ENCODE measurements around the gene IGFBP5. TPM values are rescaled to one million over a fixed set of nuclear protein-coding genes. Genes with fewer than 3 reads are reported as not detected.

Gene IGFBP5
- total RNA-seq, 2 experiments from 2014 or later: not detected

GRCh38 chr2:216635701-216636550, 59.4 kb downstream of the IGFBP5 start:
- Mint-ChIP-seq H3K9me3 (no peaks in the 10 kb centered on the region), H3K27me3 (peaks cover 81% of the 10 kb centered on the region), H3K36me3 (peaks cover 13% of the 10 kb centered on the region), H3K4me3 (peak overlapping the region; percentile 78), H3K4me1 (peaks cover 24% of the 10 kb centered on the region), H3K27ac (no peak overlapping the region)
- DNase-seq: no peak

DNA sequence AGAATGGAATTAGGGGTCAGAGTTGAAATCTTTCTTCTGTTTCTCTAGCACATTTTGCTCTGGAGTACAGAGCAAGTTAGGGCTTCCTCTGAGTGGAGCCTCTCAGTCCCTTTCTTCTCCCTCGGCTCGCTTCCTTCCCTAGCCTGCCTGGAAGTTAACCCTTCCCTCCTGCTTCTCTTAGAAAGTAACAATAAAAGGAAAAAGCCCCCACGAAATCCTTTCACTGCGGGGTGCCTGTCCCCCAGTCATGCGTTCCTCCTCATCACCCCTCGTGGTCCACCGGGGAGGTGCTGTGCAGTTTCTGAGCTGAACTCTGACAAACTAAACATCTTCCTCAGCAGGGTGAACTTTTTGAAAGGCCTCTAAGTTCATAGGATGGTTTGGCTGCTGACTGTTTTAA, 60.2 kb downstream of the IGFBP5 start:
- H3K4me3 Mint-ChIP-seq: peak overlapping the region; percentile 78
- H3K27ac Mint-ChIP-seq: no peak overlapping the region
- no peak for DNase-seq
- H3K4me1 Mint-ChIP-seq: peaks cover 24% of the 10 kb centered on the region
- H3K9me3 Mint-ChIP-seq: no peaks in the 10 kb centered on the region
- H3K36me3 Mint-ChIP-seq: peaks cover 13% of the 10 kb centered on the region
- H3K27me3 Mint-ChIP-seq: peaks cover 81% of the 10 kb centered on the region

GRCh38 chr2:216634370-216635148, 60.8 kb downstream of the IGFBP5 start:
- Mint-ChIP-seq H3K36me3 (peaks cover 13% of the 10 kb centered on the region), H3K27ac (peak overlapping the region; percentile 4), H3K4me1 (peaks cover 24% of the 10 kb centered on the region), H3K27me3 (peaks cover 77% of the 10 kb centered on the region), H3K9me3 (no peaks in the 10 kb centered on the region), H3K4me3 (peak overlapping the region; percentile 90)
- DNase-seq: no peak

DNA sequence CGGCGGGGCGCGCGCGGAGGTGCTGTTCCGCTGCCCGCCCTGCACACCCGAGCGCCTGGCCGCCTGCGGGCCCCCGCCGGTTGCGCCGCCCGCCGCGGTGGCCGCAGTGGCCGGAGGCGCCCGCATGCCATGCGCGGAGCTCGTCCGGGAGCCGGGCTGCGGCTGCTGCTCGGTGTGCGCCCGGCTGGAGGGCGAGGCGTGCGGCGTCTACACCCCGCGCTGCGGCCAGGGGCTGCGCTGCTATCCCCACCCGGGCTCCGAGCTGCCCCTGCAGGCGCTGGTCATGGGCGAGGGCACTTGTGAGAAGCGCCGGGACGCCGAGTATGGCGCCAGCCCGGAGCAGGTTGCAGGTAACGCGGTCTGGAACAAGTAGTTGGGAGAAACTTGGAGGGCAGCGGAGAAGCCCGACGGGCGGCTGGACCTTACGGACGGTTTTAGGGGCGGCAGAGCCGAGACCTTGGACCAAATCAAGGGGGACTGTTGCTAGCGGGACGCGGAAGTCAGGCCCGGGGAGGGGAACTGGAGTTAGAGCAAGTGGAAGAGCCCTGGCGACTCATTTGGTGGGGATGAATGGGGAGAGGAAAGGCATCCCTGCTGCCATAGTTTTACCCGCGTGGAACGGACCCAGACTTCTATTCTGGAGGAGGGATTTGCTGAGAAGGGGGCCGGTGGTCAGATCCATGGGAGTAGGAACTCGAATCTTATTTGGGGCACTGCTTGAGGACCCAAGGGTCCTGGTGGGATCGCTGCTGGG, 61.6 kb downstream of the IGFBP5 start:
- peaks cover 73% of the 10 kb centered on the region for H3K27me3 Mint-ChIP-seq
- peak overlapping the region; percentile 90 for H3K4me3 Mint-ChIP-seq
- peaks cover 13% of the 10 kb centered on the region for H3K36me3 Mint-ChIP-seq
- H3K27ac Mint-ChIP-seq: peak overlapping the region; percentile 4
- no peak for DNase-seq
- H3K4me1 Mint-ChIP-seq: peaks cover 24% of the 10 kb centered on the region
- no peaks in the 10 kb centered on the region for H3K9me3 Mint-ChIP-seq

GRCh38 chr2:216632952-216633615, 62.3 kb downstream of the IGFBP5 start, which contains the start of gene IGFBP2:
Gene IGFBP2 (plus strand): TSS chr2:216633420. CDS start chr2:216633524, 104 bp downstream.
- no peaks in the 10 kb centered on the region for H3K9me3 Mint-ChIP-seq
- peak; percentile 68 for DNase-seq

GRCh38 chr2:216632346-216632951, 62.9 kb downstream of the IGFBP5 start:
- H3K27ac Mint-ChIP-seq: no peak overlapping the region

More at GRCh38 chr2:216632952-216633615, 62.3 kb downstream of the IGFBP5 start, which contains the start of gene IGFBP2:
- peak within 1 kb of the TSS; percentile 90 for H3K4me3 Mint-ChIP-seq
- H3K27me3 Mint-ChIP-seq: peaks cover 67% of the 10 kb centered on the region
- peaks cover 13% of the 10 kb centered on the region for H3K36me3 Mint-ChIP-seq
- H3K27ac Mint-ChIP-seq: peak within 1 kb of the TSS; percentile 4
- peaks cover 24% of the 10 kb centered on the region for H3K4me1 Mint-ChIP-seq

GRCh38 chr2:216629784-216630183, 65.6 kb downstream of the IGFBP5 start:
- H3K4me1 Mint-ChIP-seq: peaks cover 12% of the 10 kb centered on the region

More at GRCh38 chr2:216632346-216632951, 62.9 kb downstream of the IGFBP5 start:
- Mint-ChIP-seq H3K4me1 (peaks cover 24% of the 10 kb centered on the region), H3K4me3 (peak overlapping the region; percentile 83), H3K27me3 (peaks cover 63% of the 10 kb centered on the region), H3K9me3 (no peaks in the 10 kb centered on the region), H3K36me3 (peaks cover 11% of the 10 kb centered on the region)
- DNase-seq: no peak

GRCh38 chr2:216626875-216627245, 68.5 kb downstream of the IGFBP5 start:
- H3K9me3 Mint-ChIP-seq: no peaks in the 10 kb centered on the region
- no peaks in the 10 kb centered on the region for H3K4me1 Mint-ChIP-seq
- H3K36me3 Mint-ChIP-seq: no peaks in the 10 kb centered on the region
- no peak overlapping the region for H3K4me3 Mint-ChIP-seq
- no peak for DNase-seq
- H3K27me3 Mint-ChIP-seq: peaks cover 15% of the 10 kb centered on the region
- no peak overlapping the region for H3K27ac Mint-ChIP-seq

More at GRCh38 chr2:216629784-216630183, 65.6 kb downstream of the IGFBP5 start:
- H3K36me3 Mint-ChIP-seq: no peaks in the 10 kb centered on the region
- H3K27ac Mint-ChIP-seq: no peak overlapping the region
- H3K4me3 Mint-ChIP-seq: no peak overlapping the region
- DNase-seq: no peak
- H3K9me3 Mint-ChIP-seq: no peaks in the 10 kb centered on the region
- peaks cover 40% of the 10 kb centered on the region for H3K27me3 Mint-ChIP-seq

DNA sequence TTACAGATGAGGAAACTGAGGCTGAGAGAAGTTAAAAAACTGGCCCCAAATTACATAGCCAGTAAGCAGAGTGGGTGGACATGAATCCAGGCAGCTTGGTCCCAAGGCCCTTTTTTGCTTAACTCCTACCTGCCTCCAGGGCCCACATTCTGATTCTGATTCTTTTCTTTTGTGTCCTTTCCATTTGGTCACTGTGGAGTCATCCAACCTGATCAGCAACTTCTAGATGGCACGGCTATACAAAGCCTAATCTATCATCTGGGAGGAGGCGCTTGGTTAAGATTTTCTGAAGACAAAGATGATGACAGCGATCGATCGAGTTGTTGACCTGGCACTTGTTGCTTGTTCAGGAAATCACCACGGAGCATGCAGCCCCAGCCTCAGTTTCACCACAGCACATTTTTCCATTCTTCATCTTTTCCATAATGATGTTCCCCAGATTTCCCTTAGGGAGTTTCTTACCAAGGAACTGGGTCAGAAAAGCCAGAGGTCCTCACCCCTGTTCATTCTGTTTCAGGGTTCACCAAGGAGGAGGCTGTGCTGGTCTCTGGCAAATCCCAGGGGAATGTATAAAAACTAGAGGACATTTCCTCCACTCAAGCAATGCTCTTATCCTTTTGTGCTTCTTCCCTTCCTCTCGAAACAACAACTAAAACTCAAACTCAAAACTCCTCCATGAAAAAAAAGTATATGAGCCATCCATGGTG, 69.0 kb downstream of the IGFBP5 start:
- no peak for DNase-seq
- Mint-ChIP-seq H3K27me3 (peaks cover 10% of the 10 kb centered on the region), H3K27ac (no peak overlapping the region), H3K4me3 (no peak overlapping the region), H3K36me3 (no peaks in the 10 kb centered on the region), H3K4me1 (no peaks in the 10 kb centered on the region), H3K9me3 (no peaks in the 10 kb centered on the region)

- Mint-ChIP-seq H3K4me3 (no peak overlapping the region), H3K9me3 (no peaks in the 10 kb centered on the region), H3K27ac (no peak overlapping the region), H3K36me3 (no peaks in the 10 kb centered on the region), H3K27me3 (peaks cover 3% of the 10 kb centered on the region), H3K4me1 (peaks cover 6% of the 10 kb centered on the region)
- DNase-seq: no peak
Measured at GRCh38 chr2:216624251-216624650, 71.1 kb downstream of the IGFBP5 start.

GRCh38 chr2:216622526-216622925, 72.8 kb downstream of the IGFBP5 start:
- Mint-ChIP-seq H3K27ac (no peak overlapping the region), H3K4me1 (peaks cover 12% of the 10 kb centered on the region), H3K36me3 (no peaks in the 10 kb centered on the region), H3K27me3 (peaks cover 3% of the 10 kb centered on the region), H3K9me3 (no peaks in the 10 kb centered on the region), H3K4me3 (no peak overlapping the region)
- DNase-seq: no peak
